COLO829 (cell line): Measurements from ENCODE around the gene TRPM5.

Experiments used
- DNase-seq: peaks from one replicate; pipeline ENCODE4 v3.0.0; 2012; ENCODE audit warnings: low spot score

TRPM5 gene

DNA sequence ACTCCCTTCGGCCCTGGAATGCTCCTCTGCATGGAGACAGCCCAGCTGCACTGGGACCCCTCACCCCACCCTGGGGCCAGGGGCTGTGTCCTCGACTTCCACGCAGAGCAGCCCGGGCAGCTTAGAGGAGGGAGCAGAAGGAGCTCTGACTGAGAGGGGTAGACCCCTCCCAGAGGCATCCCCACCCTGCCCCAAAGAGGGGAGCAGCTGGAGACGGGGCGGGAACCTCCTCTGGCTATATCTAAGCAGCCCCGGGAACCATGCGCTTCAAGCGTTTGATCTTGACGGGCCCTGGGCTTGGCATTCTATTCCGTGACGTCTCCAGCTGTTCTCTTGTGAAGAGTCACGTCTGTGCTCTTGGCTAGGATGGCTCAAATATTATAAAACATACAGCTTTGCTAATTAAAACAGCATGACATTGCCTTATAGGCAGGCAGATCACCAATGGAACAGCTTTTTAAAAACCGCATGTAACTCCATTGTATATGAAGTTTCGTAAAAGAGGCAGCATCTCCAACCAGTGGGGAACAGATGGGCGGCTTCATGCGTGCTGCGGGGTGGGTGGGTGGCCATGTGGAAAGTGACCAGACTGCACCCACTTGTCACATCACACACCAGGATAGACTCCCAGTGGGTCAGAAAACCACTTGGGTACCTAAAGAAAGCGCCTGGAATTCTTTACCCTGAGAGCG, 8.2 kb upstream of the TRPM5 start:
- DNase-seq: no peak

DNA sequence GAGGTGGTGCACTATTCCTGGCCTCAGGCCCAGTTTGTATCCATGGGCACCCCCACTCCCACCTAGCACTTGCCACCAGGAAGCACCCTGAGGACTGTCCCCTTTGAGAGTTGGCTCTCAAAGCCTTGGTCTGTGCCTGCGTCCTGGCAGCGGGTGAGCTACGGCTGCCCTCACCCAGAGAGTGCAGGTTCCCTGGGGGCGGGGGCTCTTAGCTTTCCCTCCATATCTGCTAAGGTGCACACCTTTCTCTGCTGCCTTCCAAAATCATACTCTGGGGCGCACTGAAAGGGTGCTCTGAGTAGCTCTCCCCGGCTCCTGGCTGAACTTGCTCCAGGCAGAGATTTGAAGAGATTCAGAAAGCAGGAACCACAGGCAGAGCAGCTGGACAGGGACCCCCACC, 7.6 kb upstream of the TRPM5 start:
- no peak for DNase-seq

DNA sequence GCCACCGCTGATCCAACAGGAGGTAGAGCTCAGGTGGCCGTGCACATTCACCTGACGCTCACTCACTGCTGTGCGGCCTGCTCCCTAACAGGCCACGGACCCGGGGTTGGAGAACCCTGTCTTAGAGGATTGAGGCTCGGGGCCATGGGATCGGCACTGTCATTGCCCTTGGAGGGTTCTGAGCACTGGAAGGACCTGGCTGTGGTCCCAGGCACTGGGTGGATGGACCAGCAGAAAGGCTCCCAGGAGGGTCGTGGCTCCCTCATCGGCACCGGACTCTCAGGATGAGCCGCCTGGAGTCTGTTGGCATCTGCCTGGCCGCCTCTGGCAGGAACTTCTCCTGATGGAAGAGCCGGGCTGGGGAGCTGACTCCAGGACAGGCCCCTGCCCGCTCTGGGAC, 7.0 kb upstream of the TRPM5 start:
- no peak for DNase-seq

DNA sequence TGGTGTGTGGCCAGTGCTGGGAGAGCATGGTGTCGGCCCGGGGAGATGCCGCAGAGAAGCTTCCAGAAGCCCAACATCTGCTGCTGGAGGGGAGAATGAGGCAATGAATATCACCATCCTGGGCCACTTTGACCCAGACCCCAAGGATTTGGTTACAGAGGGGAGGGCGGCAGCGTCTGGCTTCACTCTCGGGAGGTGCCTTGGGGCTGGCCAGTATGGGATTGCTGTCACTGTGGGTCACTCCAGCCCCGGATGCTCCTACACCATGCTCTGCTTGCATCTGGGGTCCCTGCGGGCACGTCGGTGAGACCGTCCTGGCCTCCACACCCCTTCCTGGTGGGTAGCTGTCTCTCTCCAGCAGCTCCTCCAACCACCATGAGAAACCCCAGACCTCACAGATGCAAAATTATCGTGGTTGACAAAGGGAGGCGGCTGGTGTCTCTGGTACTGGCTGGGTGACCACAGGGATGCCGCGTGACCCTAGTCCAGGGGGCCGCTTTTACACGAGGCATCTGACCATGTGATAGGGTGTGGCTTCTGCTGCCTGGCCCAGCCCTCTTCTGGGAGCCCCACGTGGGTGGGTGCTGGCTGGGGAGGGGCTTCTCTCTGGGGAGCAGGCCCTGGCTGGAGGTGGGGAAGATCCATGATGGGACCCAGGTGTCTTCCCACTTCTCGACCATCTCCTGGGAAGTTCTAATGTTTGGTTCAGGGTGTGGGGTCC, 6.2 kb upstream of the TRPM5 start:
- no peak for DNase-seq

DNA sequence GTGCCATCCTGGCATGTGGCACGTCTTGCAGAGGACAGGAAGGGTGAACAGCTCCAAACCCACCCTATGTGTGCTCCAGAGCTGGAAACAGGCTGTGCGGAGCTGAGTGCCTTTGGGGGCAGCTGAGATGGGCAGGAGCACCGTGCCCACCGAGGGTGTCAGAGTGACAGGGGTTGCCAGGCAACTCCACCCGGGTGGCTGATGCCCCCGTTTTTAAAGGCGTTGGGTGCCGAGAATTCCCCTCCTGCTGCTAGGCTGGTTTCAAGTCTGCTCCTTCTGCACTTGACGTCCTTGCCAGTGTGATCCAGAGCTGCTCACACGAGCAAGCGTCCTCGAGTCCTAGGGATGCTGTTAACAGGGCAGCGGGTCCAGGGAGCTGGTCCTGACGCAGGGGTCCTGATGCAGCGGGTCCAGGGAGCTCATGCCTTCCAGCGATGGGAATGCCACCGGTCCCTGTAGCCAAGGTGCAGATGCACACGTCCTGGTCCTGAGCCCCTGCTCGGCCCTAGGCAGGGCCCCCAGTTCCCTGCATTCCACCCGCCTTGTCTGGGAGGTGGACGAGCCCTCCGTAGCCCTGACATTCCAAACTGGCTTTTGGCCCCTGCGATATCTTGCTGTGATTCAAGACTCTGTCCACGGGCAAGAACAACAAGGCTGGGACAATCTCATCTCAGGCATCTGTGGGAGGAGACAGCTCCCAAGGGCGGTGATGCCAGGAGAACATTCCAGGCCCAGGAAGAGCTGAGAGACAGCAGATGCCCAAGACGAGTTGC, 5.4 kb upstream of the TRPM5 start:
- DNase-seq: no peak

DNA sequence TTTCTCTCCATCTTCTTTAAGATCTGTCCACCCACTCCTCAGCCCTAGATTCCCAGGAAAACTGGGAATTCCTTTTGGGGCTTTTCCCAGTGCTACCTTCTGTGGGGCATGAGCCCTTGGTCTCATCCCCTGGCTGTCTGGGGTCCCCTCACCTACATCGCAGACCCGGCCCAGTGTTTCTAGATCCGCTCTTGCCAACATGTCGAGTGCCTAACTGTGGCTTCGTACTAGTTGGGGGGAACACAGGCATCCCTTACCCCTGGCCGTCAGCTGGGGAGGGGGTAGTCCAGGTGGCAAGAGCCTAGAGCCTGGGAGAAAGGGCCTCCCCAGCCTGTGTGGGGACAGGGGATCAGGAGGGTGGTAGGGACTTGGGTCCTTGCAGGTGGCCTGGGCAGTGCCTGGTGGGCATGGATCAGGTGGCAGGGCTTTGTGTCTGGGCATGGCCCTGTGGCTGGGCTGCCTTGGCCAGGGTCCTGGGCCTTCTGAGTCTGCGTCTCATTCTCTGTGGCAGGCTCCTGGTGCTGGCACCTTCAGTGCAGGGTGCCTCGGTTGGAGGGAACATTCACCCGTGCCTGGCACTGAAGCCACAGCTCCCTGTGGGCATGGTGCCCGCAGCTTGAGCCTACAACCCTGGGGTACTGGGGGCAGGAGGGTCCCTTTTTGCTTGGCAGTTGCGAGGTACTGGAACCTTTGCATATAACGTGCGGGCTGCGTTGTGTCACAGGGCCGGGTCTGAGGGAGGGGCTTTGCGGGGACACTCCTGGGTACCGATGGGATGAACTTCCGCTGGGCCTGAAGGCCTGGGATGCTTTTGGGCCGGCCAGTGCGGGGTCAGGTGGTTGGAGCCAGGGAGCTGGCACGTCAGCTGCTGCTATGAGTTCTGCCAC, 4.6 kb upstream of the TRPM5 start:
- DNase-seq: no peak

DNA sequence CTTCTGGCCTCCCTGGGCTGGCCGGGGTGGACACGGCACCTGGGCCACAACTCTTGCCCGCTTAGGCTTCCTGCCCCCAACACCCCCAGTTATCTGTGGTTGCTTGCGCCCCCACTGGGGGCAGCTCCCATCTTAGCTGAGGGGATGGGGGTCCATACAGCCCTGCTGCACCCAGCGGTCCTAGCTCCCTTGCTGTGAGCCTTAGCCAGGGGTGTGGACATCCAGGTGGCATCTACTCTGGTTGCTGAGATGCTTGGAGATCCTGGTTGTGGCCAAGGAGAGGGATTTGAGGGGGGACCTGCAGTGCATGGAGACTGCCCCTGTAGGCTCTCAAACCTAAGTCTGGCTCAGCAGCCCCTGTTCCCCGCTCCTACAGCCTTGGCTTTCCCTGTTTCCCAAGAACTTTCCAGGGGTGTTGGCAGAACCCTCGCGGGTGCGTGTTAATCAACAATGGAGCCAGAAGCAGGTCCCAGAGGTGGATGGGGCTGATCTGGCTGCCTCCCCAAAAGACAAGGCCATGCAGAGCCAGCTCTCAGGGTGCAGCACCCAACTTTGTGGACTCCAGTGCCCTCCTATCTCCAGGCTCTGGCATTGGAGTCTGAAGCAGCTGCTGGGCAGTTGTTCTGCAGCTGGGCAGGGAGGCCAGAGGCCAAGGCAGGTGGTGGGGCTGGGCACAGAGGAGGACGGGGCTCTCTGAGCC, 3.8 kb upstream of the TRPM5 start:
- DNase-seq: no peak

DNA sequence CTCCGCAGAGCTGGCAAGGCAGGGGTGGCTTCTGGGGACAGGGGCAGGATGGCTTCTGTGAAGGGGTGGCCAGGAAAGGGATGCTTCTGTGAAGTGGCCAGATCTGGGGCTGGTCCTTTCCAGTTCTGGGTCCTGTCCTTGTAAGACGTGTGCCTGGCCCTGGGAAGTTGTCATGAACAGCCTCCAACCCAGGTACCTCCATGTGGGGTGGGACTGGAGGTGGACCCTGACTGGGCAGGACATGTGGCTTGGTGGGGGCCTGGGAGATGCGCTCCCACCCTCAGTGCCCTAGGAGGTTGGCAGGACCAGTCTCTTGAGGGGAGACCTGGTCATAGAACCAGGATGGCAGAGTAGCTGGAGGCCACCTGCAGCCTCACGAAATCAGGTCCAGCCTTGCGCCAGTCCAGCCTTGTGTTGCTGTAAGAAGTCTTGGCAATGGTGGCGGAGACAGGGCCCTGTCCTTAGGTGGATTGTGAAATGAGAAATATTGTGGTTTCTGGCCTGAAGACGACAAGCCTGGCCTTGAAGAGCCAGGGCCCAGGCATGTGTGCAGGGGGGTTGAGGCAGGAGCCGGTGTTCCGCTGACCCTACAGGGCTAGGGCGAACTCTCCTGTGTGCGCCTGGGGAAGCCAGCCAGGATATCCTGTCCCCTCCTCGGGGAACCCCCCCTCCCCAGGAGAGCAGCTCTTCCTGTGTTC, 3.1 kb upstream of the TRPM5 start:
- no peak for DNase-seq

DNA sequence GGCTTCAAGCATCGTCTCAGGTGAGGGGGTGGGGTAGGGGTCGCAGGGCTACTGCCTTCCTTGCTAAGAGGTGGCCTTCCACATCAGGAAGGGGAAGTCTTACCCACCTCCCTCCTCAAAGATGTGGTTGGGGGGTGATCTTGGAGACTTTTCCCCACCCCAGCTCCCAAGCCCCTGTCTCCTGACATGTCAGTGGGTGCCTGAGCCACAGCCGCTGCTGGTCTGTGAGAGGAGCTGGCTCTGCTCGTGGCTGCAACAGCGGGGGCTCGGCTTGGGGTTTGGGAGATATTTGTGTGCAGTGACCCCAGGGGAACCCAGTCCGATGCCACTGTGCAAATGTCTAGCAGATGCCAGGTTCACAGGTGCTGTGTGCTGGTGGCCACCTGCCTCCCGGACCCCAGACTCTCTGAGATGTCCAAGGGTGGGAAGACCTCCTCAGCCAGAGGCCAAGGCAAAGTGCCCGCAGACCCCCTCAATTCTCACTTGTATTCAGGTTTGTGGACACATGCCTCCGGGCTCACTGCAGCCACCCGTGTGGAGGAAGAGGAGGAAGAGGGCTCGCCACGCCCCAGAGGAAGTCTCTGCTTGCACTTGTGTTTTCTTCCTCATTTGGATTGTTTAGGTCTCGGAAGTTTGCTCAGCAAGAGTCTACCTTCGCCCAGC, 2.4 kb upstream of the TRPM5 start:
- no peak for DNase-seq

DNA sequence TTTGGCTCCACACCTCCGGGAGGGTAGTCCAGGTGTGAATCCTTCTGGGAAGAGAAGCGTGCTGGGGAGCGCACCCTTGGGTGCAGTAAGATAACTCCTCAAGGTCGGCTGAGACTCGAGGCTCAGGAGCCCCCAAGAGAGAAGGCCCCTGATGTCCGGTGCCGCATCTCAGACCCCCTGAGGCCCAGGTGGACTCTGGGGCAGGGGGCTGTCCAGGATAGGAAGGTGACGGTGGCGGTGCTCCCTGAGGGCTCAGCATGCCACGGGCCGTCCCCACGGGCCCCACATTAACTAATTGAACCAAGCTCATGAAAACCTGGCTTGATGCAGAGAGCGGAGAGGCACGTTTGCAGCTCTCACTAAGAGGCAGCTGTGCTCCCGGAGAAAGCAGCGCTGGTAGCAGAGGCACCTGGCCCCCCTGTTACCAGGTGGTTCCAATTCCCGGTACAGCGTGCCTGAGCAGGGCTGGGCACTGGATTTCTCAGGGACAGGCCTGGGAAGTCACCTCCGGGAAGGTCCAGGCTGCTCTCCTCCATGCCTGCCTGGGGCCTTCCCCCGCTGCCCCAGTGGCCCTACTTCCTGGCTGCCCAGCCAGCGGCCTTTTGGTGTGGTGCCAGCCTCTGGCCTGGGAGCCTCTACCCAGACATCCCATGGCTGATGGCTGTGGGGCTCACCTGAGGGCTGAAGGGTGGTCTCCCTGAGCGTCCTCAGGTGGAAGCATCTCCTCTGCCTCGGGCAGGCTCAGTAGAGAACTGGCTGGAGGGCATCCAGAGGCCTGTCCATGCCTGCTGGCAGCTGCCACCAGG, 1.6 kb upstream of the TRPM5 start:
- DNase-seq: no peak

DNA sequence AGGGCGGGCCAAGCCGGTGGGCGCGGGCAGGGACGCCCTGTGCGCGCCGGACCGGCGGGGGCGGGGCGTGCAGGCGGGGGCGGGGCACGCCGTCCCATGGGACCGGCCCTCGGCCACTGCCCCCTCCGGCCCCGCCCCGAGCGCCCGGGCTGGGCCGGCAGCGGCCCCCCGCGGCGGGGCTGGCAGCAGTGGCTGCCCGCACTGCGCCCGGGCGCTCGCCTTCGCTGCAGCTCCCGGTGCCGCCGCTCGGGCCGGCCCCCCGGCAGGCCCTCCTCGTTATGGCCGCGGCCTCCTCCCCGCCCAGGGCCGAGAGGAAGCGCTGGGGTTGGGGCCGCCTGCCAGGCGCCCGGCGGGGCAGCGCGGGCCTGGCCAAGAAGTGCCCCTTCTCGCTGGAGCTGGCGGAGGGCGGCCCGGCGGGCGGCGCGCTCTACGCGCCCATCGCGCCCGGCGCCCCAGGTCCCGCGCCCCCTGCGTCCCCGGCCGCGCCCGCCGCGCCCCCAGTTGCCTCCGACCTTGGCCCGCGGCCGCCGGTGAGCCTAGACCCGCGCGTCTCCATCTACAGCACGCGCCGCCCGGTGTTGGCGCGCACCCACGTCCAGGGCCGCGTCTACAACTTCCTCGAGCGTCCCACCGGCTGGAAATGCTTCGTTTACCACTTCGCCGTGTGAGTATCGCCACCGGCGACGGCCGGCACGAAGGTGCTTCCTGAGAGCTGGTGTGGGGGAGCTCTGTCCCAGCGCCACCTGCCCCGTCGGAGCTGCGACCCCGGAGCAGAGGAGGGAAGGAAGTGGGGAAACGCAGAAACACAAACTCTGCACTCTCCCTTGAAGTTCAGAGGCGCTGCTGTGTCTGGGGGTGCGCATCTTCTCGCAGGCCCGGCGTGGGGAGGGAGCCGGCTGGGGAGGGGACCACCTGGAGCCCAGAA, 769 bp upstream of the TRPM5 start, which contains the start of gene KCNQ1:
Gene KCNQ1 (plus strand): TSS at position 188 of the 925 bp plus-strand sequence. CDS start 91 bp downstream, at position 279.
- DNase-seq: no peak

DNA sequence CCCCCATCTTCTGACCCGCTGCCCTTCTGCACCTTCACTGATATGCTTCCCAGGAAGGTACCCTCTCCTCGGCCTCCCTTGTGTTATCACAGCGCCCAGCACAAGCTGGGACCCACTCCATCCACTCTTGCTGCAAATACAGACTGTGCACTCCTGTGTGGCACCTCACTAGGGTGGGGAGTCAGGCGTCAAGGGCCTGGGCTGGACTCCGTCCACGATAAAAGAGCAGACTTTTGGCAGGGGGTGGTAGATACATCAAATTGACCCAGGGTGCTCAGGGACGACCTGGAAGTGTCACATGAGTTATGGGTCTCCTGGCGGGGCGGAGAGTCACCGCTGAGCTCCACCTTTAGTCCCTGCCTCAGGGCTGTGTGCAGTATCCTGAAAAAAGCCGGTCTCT, 908 bp downstream of the TRPM5 start:
- DNase-seq: no peak

DNA sequence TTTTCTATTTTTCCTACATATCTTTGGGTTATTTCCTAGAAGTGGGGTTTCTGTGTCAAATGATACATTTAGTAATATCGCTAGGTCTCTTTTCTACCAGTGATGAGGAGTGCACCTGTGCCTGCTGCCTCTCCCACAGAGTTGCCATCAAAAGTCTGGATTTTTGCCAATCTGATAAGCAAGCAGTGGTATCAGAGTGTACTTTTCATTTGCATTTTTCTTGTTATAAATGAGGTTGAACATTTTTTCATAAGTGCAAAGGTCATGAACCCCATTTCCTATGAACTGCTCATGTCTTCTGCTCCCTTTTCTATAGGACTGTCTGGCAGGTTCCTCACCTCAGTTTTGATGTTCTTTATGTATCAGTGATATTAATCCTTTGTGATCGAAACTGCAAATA, 1.7 kb downstream of the TRPM5 start:
- DNase-seq: no peak

DNA sequence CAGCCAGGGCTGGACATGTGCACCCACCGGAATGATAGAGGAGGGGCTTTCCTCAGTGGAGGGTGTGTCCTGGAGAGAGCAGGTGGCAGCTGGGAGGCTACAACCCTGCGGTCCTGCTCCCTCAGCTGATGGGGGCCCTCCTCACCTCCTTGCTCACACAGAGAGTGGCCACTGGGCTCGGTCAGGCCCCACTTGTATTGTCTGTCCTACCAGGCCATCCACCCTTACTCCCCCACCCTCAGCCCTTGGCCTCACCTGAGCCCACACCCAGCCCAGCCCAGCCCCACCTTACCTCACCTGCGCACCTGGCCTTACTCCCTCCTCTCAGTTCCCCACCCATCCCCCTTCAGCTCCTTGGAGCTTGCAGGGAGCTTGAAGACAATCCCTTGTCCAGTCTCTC, 3.1 kb downstream of the TRPM5 start:
- DNase-seq: no peak

DNA sequence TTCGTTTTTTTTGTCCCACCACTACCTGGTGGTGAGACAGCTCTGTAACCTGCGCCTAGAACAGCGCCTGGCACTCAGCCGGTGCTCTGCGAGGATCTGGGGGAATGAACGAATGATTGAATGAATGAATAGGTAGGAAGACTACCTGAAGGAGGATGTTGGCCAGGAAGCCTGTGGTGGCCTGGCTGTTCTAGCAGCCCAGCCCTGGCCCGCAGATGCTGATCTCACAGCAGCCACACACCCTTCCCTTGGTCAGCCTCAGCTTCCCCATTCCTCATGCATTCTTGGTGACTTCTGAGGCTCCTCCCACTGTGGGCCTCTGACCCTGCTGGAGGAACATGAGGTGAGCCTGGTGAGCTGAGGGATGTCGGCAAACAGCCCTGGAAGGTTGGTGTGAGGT, 3.7 kb downstream of the TRPM5 start:
- no peak for DNase-seq

DNA sequence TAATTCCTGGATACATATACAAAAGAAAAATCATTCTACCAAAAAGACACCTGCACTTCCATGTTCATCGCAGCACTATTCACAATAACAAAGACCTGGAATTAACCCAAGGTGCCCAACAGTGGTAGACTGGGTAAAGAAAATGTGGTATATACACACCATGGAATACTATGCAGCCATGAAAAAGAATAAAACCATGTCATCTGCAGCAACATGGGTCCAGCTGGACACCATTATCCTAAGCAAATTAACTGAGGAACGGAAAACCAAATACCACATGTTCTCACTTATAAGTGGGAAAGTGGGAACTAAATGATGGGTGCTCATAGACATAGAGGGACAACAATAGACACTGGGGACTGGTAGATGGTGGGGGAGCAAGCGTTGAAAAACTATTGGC, 4.5 kb downstream of the TRPM5 start:
- no peak for DNase-seq

DNA sequence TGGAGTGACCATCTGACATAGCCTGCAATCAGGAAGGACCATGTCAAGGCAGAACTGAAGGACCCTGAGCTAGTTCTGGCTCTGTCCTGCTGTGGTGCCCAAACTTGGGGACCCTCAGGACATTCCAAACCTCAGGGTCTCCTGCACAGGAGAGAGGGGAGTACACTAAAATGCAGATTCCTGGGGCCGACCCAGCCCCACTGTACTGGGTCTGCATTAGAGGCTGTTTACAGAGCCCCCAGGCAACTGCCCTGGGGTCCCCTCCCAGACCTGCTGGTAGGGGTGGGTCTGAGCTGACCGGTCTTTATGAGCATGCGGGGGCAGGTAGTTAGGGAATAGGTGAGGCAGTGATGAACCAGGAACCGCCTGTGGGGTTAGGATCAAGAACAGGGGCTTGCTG, 6.8 kb downstream of the TRPM5 start:
- DNase-seq: no peak

DNA sequence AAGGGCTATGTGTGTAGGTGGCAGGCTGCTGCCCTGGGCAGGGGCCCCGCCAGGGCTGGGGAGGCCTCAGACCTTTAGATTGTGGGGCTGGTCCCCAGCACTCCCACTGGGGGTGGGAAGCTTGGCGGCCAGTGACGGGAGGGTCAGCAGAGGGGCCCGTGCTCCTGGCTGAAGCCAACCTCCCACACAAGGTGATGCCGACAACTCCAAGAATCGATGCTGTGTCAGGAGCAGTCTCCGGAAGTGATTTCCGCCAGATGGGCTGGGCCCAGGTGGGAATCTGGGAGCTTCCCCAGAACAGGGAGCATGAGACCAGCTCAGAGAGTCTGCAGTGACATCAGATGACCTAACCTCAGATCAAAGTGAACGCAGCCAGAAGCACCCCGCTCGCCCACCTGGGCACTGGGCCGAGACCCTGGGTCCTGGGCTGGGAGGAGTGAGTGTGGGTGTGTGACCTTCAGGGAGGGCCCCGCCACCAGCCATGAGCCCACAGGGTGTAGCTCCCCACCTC, 7.7 kb downstream of the TRPM5 start:
- DNase-seq: no peak
